H54 (cell line): ENCODE data around the gene CACNA2D3.
"Not testable (repeated sequence)": the region's sequence is repeated elsewhere in the genome, so short reads cannot be mapped to it uniquely, and the experiment has no call there.

ENCODE experiments used
- DNase-seq: peaks from one replicate; pipeline ENCODE4 v3.0.0; 2011; ENCODE audit warnings: low spot score, mixed read lengths; ENCODE audit not compliant: insufficient read length
- FAIRE-seq: peaks from 3 replicates; lab custom pipeline; 2011; peaks lifted over from hg19 to GRCh38; lab: Jason Lieb, UNC
- POLR2A ChIP-seq: IDR thresholded peaks from 2 replicates; pipeline ENCODE4 v1.6.1; 2011; ENCODE audit warnings: low read depth, mild to moderate bottlenecking, low read length

The CACNA2D3 gene

DNA sequence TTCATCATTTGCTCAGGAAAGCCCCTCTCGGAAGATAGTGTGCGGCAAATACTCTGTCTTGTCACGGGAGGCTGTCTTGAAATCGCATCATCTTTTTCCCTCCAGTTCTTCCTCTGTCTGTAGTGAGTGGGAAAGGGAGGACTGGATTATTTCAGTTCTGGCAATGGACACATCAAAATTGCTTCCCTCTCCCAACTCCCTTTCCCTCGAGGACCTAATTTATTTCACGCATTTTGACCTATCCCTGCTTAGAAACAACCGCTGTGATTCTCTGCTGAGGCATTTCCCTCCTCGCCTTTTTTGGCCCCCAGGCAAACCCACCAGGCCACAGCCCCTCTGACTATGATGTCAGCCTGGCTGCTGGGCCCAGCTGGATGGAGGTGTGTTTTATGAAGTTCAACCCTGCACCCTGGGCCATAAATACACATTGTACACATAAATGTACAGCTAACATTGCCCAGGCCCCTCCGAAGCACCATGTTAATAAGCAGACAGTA is 944.2 kb downstream of the CACNA2D3 start:
- DNase-seq (no peak), FAIRE-seq (no peak)

GRCh38 chr3:55069950-55070349 is 947.6 kb downstream of the CACNA2D3 start:
- FAIRE-seq: no peak
- no peak for TF ChIP-seq POLR2A
- DNase-seq: no peak

More for the DNA sequence above, 944.2 kb downstream of the CACNA2D3 start:
- TF ChIP-seq POLR2A: no peak

DNA sequence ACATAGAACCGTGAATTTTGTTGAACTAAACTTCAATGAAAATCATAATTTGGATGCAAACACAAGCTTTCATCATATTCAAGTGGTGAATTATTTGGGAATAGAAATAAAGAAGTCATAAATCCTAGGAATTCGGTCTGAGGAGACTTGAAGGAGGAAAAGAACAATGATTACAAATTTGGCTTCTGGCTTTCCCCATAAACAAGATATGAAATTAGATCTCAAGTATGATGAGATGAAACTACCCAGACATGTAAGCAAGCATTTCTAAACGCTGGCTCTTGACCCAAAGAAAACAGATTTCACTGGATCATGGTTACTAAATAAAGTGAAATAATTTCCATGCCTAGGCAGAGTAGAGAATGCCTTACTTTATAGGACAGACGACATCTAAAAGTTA is 952.4 kb downstream of the CACNA2D3 start:
- DNase-seq: no peak
- TF ChIP-seq POLR2A: no peak
- no peak for FAIRE-seq

DNA sequence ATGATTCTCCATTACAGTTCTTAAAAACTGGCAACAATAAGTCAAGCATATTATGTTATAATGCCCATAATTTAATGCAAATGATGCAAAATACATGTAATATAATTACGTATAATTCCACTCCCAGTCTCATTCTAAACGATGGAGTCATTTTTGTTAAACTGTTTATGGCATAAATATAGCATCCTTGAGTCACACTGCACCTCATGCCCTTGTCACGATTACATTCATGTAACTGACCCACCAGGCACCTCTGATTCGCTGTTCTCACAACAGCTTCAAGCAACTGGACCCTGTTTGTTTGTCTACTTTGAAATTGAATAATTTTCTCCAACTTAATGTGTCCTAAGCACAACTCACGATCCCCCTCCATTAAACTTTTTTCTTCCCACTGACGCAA is 953.5 kb downstream of the CACNA2D3 start:
- DNase-seq: no peak
- no peak for FAIRE-seq
- TF ChIP-seq POLR2A: no peak

DNA sequence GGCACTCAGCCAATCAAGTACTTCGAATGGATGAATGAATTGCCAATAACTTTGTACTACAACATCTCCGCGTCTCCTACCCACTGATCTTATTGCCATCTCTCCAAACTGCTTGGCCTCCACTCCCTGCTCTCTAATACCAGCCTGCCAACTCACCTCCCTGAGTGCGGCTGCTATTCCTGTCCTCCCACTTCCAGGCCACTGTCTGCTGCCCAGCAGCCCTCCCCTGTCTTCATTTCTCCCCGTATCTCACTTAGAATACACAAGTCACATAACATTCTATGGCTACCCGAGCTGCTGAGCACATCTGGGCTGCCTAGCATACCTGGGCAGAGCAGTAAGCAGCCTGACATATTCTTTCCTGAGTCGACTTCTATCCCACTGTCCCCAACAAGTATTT is 955.4 kb downstream of the CACNA2D3 start:
- TF ChIP-seq POLR2A: no peak
- DNase-seq (no peak), FAIRE-seq (no peak)

DNA sequence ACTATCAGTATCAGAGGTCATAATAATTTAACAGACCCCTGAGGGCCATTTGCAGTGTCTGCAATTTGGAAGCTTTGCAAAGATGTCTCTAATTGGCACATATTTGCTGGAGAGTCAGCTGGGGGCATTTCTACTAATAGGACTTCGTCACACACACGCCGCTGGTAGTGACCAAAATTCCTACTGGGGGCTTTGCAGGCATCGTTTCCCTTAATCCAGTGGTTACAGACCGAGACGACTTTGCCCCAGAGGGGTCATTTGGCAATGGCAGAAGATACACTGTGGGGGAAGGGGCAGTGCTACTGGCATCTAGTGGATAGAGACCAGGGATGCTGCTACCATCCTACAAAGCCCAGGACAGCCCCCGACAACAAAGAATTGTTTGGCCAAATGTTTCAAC is 956.5 kb downstream of the CACNA2D3 start:
- no peak for DNase-seq
- TF ChIP-seq POLR2A: no peak
- no peak for FAIRE-seq

- no peak for DNase-seq
- FAIRE-seq: no peak
- TF ChIP-seq POLR2A: no peak
Observed at GRCh38 chr3:55085231-55085630, 962.9 kb downstream of the CACNA2D3 start.

DNA sequence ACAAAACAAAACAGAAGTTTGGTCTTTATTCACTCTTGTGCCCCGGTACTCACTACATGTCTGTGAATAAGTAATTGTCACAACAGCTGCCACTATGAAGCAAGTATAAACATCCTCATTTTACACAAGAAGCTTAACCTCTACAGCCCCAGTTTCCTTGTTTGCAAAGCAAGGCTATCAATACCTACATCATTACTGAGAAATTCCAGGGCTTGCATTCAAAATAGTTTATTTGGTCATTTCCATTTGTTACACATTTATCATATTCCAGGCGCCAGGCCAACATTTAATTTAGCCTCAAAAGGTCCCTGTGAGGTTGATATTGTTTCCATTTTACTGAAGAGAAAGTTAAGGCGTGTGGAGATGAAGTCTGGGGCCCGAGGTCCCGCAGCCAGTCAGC is 966.9 kb downstream of the CACNA2D3 start:
- FAIRE-seq (no peak), DNase-seq (no peak)
- TF ChIP-seq POLR2A: no peak

- TF ChIP-seq POLR2A: no peak
- DNase-seq (no peak), FAIRE-seq (no peak)
Observed at GRCh38 chr3:55090291-55090690, 967.9 kb downstream of the CACNA2D3 start.

- DNase-seq (no peak), FAIRE-seq (no peak)
- TF ChIP-seq POLR2A: no peak
Observed at GRCh38 chr3:55090746-55091145, 968.4 kb downstream of the CACNA2D3 start.

DNA sequence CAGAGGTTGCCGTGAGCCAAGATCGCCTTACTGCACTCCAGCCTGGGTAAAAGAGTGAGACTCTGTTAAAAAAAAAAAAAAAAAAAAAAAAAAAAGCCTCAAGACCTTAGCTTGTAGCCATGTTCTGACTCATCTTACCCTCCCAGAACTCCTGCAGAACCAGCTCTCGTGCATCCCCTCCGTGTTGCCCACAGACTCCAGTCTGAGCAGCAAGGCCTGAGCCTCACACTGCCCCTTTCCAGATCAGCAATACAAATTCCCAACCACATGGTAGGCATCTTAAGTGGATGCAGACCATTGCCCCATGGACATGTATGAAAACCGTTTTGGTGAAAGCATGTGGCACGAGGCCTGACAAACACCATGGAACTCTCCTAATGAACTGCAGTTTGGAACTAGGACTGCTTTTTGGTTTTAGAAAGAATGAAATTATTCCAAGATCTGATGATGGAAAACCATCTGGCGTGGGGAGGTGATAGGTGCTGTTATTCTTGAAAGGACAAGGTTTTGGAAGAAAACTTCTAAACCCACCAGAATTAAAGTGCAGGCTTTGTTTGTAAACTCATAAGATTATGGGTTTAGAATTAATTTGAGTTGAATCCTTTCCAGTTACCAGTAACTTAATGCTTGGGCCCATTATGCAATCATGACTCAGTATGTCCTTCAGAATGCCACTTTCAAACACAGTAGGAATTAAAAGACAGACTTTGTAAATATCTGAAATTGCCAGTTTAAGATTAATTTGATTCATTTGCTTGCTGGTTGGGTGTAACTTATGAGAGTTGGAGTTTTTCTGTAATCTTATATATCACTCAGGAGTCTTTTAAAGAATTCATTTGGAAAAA is 969.3 kb downstream of the CACNA2D3 start:
- FAIRE-seq (no peak), DNase-seq (no peak)
- no peak for TF ChIP-seq POLR2A

DNA sequence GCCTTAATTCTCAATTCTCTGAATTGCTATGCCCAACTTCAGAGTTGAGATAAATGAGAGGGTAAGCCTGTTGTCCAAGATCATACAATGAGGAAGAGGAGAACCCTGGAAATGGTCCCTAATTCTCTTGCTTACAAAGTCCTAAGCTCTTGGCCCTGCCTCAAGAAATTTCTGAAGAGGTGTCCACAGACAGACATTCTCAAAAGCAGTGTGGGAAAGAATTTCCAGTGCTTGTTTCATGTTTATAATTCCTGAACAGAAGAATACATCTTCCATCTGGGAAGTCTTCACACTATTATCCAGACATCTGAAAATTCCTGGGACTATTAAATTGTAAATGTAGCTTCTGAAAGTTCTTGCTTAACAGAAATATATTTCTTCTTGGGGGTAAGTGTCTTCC is 972.3 kb downstream of the CACNA2D3 start:
- TF ChIP-seq POLR2A: no peak
- DNase-seq (no peak), FAIRE-seq (no peak)

DNA sequence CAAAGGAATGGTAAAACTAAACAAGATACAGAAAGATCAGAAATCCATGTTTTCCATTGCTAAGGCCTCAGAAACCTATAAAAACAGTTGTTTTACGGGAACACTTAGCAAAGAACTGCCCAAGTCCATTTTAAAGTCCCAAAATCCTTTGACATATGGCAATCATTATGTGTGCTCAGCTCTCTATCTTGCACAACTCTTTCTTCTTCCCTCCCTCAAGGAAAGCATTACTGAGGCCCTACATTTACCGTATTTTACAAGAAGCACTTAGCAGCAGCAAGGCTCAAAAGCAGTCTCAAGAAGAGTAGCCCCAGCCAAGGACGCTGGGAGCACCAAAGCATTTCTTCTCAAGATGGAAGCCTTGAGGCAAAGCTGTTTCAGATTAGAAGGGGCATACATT is 975.1 kb downstream of the CACNA2D3 start:
- DNase-seq: no peak
- TF ChIP-seq POLR2A: no peak
- no peak for FAIRE-seq

- DNase-seq (no peak), FAIRE-seq (no peak)
Observed at GRCh38 chr3:55105647-55106046, 983.3 kb downstream of the CACNA2D3 start.

DNA sequence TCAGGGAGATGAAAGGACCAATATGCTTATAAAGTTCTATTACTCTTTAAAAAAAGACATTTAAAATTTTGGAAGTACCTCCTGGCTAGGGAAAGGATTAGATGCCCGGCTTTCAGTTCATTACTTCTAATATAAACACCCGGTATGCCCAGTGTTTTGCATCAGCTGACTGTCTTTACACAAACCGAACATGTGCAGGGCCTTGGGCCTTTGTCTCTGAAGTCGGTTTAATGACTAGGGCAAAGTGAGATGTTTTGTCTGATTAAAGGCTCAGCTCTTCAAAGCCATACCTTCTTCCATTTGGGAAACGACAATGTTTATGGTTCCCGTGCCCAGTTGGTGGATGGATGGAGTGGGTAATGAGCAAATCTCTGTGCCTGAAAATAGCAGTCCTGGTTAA is 984.8 kb downstream of the CACNA2D3 start:
- DNase-seq: no peak
- TF ChIP-seq POLR2A: no peak
- no peak for FAIRE-seq

More at GRCh38 chr3:55105647-55106046, 983.3 kb downstream of the CACNA2D3 start:
- no peak for TF ChIP-seq POLR2A

- FAIRE-seq, DNase-seq: not testable (repeated sequence)
Observed at GRCh38 chr3:55111906-55112305, 989.6 kb downstream of the CACNA2D3 start.
